Activated T-helper 1 cell treated with anti-CD3 and anti-CD28 coated beads, Interleukin-12 subunit alpha, Interleukin-12 subunit beta, Interleukin-2, Interleukin-4 antibody, amounts not matched to agents 30 ng/mL and 10 ng/mL and 1 ng/mL, durations not matched to agents 14 hours and 24 hours and 36 hours (primary cell): ENCODE data around the gene SLC2A5. TPM values are rescaled to one million over a fixed set of nuclear protein-coding genes. Genes with fewer than 3 reads are reported as not detected.

ENCODE experiments used
- DNase-seq: peaks from one replicate; pipeline ENCODE4 v3.0.0; 2021; ENCODE audit warnings: low spot score
- H3K27ac Mint-ChIP-seq: one replicate; pipeline ENCODE4 v1.8.0; 2021; ENCODE audit warnings: mild to moderate bottlenecking, mixed read lengths
- H3K27me3 Mint-ChIP-seq: one replicate; pipeline ENCODE4 v1.8.0; 2022; ENCODE audit warnings: mild to moderate bottlenecking, moderate library complexity, mixed read lengths; ENCODE audit not compliant: insufficient read depth
- H3K36me3 Mint-ChIP-seq: one replicate; pipeline ENCODE4 v1.8.0; 2021; ENCODE audit warnings: low read depth, mixed read lengths
- H3K4me1 Mint-ChIP-seq: one replicate; pipeline ENCODE4 v1.8.0; 2021; ENCODE audit warnings: low read depth, mixed read lengths
- H3K4me3 Mint-ChIP-seq: one replicate; pipeline ENCODE4 v1.8.0; 2021; ENCODE audit warnings: mild to moderate bottlenecking, moderate library complexity, mixed read lengths
- H3K9me3 Mint-ChIP-seq: one replicate; pipeline ENCODE4 v1.8.0; 2021; ENCODE audit warnings: mixed read lengths
- intact Hi-C: fragments of 100-400 bp; cut with micrococcal nuclease; formaldehyde crosslinking; loops from one replicate; pipeline ENCODE4 v1.15.1; 2024
- total RNA-seq: library from RNA; stranded (reverse); gene quantifications from 2 replicates; pipeline ENCODE4 v1.2.3, GENCODE V29; 2022

The SLC2A5 gene, protein sequence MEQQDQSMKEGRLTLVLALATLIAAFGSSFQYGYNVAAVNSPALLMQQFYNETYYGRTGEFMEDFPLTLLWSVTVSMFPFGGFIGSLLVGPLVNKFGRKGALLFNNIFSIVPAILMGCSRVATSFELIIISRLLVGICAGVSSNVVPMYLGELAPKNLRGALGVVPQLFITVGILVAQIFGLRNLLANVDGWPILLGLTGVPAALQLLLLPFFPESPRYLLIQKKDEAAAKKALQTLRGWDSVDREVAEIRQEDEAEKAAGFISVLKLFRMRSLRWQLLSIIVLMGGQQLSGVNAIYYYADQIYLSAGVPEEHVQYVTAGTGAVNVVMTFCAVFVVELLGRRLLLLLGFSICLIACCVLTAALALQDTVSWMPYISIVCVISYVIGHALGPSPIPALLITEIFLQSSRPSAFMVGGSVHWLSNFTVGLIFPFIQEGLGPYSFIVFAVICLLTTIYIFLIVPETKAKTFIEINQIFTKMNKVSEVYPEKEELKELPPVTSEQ
- 0.05 TPM in 1 of 2 replicates, not detected in the other for total RNA-seq

DNA sequence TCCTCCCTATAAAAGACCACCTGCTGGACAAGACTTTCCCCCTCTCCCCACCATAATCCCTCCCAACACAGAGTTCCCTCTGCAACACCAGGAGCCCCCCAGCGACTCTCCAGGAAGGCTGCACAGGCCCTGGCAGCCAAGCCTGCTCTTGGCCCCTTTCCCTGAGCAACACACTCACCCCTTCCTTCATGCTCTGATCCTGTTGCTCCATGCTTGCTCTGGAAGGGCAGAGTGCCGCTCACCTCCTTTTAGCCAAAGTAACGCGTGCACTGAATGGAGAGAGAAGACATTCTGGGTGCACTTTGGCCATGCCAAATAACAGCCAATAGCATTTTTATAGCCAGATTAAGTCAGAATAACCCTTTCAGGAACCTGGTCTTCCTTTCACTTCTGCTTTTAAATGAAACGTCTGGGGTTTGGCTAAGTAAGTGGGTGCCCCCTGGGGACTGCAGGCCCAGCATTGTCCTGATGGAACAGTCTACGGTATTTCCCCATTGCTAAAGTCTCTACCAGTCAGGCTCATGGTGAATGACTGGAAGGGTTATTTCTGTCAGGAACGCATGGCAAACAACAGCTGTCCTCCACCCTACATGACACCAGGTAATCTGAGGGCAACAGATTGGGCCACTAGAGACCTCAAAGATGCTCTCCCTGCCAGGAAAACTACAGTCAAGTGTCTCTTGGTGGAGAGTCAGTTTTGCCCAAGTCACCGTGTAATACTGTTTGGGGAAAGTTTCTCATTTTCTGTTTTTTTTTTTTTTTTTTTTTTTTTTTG lies at the start of gene SLC2A5:
TSS of gene SLC2A5 (minus strand) at position 310 of the 775 bp plus-strand sequence. CDS start at position 211, 99 bp downstream.
- H3K27ac Mint-ChIP-seq = no peak within 1 kb of the TSS
- no peaks in the 10 kb centered on the region for H3K9me3 Mint-ChIP-seq
- peaks cover 15% of the 10 kb centered on the region for H3K4me1 Mint-ChIP-seq
- H3K36me3 Mint-ChIP-seq = no peaks in the 10 kb centered on the region
- no peak within 1 kb of the TSS for H3K4me3 Mint-ChIP-seq
- peaks cover 4% of the 10 kb centered on the region for H3K27me3 Mint-ChIP-seq
- intact Hi-C loops = no loop called here
- DNase-seq = no peak

- no peak overlapping the region for H3K27ac Mint-ChIP-seq
- DNase-seq = no peak
- intact Hi-C loops = no loop called here
- H3K4me1 Mint-ChIP-seq = peaks cover 15% of the 10 kb centered on the region
- H3K9me3 Mint-ChIP-seq = no peaks in the 10 kb centered on the region
- H3K4me3 Mint-ChIP-seq = no peak overlapping the region
- H3K36me3 Mint-ChIP-seq = no peaks in the 10 kb centered on the region
- H3K27me3 Mint-ChIP-seq = peaks cover 1% of the 10 kb centered on the region
Observed at GRCh38 chr1:9118186-9118585, 48.8 kb upstream of the SLC2A5 start.

DNA sequence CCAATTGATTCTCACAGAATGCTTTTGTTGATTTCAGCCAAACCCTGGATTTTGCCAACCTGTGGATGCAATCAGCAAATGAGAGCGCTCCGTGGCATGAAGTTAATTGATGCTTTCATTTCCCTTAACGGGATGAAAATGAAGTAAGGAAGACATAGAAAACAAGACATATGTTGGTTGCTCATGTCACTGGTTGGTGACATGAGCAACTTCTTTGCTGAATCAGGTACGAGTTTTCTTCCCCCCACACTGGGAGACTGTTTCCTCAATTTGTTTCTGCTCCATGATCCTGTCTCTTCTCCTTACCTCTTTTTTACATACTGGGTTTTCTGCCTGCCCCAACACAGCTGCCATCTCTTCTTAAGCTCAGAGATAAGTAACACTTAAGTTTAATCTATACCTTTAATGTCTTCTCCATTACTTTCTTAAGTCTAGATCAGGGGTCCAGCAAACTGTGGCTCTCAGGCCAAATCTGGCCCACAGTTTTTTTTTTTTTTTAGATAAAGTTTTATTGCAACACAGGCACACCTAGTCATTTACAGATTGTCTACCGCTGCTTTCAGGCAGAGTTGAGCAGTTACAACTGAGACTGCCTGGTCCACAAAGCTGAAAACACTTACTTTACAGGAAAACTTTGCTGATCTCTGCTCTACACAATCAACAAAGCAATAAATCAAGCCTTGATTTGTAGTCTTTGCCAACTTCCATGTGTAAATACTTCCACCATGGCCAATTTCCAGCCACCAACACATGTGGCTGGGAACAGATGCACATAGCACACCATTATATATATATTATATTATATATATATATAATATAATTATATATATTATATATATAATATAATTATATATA lies 46.1 kb upstream of the SLC2A5 start:
- Mint-ChIP-seq H3K27me3 (peaks cover 1% of the 10 kb centered on the region), H3K27ac (no peak overlapping the region), H3K4me3 (no peak overlapping the region), H3K9me3 (no peaks in the 10 kb centered on the region), H3K4me1 (peaks cover 20% of the 10 kb centered on the region), H3K36me3 (no peaks in the 10 kb centered on the region)
- DNase-seq = no peak
- intact Hi-C loops = no loop called here

DNA sequence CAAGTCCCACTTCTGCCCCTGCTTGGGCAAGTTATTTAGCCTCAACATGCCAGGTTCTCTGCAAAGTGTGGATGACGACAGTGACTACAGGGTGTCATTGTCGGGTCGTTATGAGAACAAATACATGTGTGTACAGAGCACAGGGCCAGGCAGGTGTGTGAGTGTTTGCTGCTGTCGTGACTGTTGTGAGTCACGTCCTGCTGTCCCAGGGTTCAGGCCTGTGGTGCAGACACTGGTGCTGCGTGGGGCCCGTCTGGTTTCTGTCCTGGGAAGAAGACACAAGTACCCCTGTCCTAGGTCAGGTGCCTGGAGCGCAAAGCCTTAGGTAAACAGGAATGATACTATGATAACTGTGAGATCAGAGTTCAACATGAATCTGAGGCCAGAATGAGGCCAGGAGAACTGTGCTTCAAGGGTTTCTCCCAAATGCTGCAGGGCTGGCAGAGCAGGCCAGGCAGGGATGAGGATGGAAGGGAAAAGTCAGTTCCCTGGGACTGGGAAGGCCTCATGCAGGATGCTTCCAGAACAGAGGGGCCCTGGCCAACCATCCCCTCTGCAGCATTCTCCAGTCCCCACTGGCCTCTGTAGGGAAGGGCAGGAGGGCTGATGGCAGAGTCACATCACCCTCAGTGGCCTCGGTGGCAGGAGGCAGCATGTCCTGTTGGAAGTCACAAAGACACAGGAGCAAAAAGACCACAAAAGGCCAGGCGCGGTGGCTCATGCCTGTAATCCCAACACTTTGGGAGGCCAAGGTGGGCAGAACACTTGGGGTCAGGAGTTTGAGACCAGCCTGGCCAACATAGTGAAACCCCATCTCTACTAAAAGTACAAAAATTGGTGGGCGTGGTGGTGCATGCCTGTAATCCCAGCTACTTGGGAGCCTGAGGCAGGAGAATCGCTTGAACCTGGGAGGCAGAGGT lies 43.8 kb upstream of the SLC2A5 start:
- Mint-ChIP-seq H3K27me3 (no peaks in the 10 kb centered on the region), H3K9me3 (no peaks in the 10 kb centered on the region), H3K27ac (no peak overlapping the region), H3K4me3 (no peak overlapping the region), H3K36me3 (no peaks in the 10 kb centered on the region), H3K4me1 (peaks cover 20% of the 10 kb centered on the region)
- no peak for DNase-seq
- intact Hi-C loops = no loop called here

DNA sequence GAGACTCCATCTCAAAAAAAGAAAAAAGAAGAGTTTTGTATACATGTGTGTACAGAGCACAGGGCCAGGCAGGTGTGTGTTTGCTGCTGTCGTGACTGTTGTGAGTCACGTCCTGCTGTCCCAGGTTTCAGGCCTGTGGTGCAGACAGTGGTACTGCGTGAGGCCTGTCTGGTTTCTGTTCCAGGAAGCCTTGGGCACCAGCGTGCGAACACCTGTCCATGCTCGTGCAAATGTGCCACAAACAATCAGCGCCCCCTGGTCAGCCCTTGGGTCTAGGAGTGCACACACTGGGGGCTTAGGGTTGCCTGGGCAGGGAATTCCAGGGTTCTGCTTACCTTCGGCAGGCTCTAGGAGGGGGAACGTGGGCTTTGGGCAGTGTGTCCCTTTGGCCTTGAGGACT lies 42.5 kb upstream of the SLC2A5 start:
- Mint-ChIP-seq H3K27ac (no peak overlapping the region), H3K27me3 (no peaks in the 10 kb centered on the region), H3K9me3 (no peaks in the 10 kb centered on the region), H3K4me1 (peaks cover 20% of the 10 kb centered on the region), H3K36me3 (no peaks in the 10 kb centered on the region), H3K4me3 (no peak overlapping the region)
- no peak for DNase-seq
- intact Hi-C loops = loop anchor here (2.0 kb wide), 1 partner anchor 139 kb away; no protein-coding TSS in a partner anchor

DNA sequence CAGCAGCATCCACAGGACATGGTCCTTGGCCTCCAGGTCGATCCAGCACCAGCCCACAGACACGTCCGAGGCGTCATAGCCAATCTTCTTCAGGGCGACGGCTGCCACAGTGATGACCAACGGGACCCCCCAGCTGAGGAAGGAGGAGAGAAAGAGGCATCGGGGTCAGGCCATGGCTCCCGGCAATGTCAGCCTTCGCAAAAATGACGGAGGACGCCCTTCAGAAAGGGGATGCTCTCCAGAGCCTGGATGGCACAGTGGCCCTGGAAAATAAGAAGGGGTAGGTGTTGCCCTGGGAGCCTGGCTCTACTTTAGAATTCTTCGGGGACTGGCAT lies 41.9 kb upstream of the SLC2A5 start:
- Mint-ChIP-seq H3K36me3 (no peaks in the 10 kb centered on the region), H3K4me1 (peaks cover 20% of the 10 kb centered on the region), H3K27me3 (peaks cover 1% of the 10 kb centered on the region), H3K27ac (no peak overlapping the region), H3K4me3 (no peak overlapping the region), H3K9me3 (no peaks in the 10 kb centered on the region)
- intact Hi-C loops = loop anchor here (2.0 kb wide), 1 partner anchor 139 kb away; no protein-coding TSS in a partner anchor
- DNase-seq = no peak

DNA sequence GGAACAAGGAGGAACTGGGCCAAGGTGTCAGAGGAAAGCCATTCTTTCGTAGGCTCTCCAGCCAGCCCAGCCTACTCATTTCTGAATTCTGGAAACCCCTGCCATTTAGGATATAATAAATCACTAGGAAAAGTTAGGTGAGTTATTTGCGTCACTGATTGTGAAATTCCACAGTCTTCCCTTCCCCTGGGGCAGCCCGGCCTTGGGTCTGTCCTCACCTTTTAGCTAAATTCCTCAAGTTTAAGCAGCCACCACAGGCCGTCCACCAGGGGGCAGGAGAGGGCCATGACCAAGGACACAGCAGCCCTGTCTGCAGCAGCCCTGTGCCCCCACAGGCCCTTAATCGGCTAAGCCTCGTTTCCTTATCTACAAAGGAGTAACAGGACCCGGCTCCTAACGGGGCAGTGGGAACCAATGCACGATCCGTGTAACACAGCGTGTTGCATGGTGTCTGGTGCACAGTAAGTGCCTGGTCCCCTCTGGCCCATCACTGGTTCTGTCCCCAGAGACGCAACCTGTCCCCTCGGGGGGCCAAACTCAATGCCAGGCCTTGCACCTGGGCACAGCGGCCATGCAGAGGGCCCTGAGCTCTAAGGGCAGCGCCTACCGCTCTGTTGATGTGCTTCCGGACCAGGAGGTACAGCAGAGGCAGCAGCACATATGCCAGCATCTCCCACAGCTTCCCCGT lies 41.4 kb upstream of the SLC2A5 start:
- peak; percentile 67 for DNase-seq
- H3K4me1 Mint-ChIP-seq = peaks cover 20% of the 10 kb centered on the region
- no peak overlapping the region for H3K27ac Mint-ChIP-seq
- H3K36me3 Mint-ChIP-seq = no peaks in the 10 kb centered on the region
- H3K4me3 Mint-ChIP-seq = no peak overlapping the region
- intact Hi-C loops = loop anchor here (1.0 to 2.0 kb wide), 3 partner anchors 31 to 140 kb away; no protein-coding TSS in a partner anchor
- no peaks in the 10 kb centered on the region for H3K9me3 Mint-ChIP-seq
- H3K27me3 Mint-ChIP-seq = peaks cover 1% of the 10 kb centered on the region

- H3K27ac Mint-ChIP-seq = no peak overlapping the region
- H3K4me3 Mint-ChIP-seq = no peak overlapping the region
- intact Hi-C loops = no loop called here
- peaks cover 1% of the 10 kb centered on the region for H3K27me3 Mint-ChIP-seq
- no peak for DNase-seq
- no peaks in the 10 kb centered on the region for H3K36me3 Mint-ChIP-seq
- peaks cover 19% of the 10 kb centered on the region for H3K4me1 Mint-ChIP-seq
- H3K9me3 Mint-ChIP-seq = no peaks in the 10 kb centered on the region
Observed at GRCh38 chr1:9108056-9108665, 38.7 kb upstream of the SLC2A5 start.

DNA sequence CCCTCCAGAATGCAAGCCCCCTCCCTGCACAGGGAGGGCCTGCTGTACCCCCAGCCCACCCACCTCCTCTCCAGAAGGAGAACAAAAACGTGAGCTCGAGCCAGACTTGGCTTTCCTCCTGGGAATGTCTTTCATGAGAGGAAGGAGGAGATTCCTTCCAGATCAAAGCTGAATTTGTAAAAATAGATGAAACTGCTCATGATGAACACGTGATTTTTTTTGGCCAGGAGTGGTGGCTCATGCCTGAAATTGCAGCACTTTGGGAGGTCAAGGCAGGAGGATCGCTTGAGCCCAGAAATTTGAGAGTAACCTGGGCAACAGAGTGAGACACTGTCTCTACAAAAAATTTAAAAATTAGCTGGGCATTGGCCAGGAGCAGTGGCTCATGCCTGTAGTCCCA lies 37.7 kb upstream of the SLC2A5 start:
- no peaks in the 10 kb centered on the region for H3K9me3 Mint-ChIP-seq
- no peak overlapping the region for H3K27ac Mint-ChIP-seq
- no peak for DNase-seq
- H3K27me3 Mint-ChIP-seq = peaks cover 1% of the 10 kb centered on the region
- intact Hi-C loops = no loop called here
- no peaks in the 10 kb centered on the region for H3K36me3 Mint-ChIP-seq
- no peak overlapping the region for H3K4me3 Mint-ChIP-seq
- H3K4me1 Mint-ChIP-seq = peaks cover 15% of the 10 kb centered on the region

GRCh38 chr1:9106286-9106685 lies 36.9 kb upstream of the SLC2A5 start:
- Mint-ChIP-seq H3K27me3 (peaks cover 1% of the 10 kb centered on the region), H3K9me3 (no peaks in the 10 kb centered on the region), H3K27ac (no peak overlapping the region), H3K4me1 (peaks cover 7% of the 10 kb centered on the region), H3K36me3 (no peaks in the 10 kb centered on the region), H3K4me3 (no peak overlapping the region)
- no peak for DNase-seq
- intact Hi-C loops = no loop called here

- intact Hi-C loops = no loop called here
Observed at GRCh38 chr1:9105336-9105867, 36.0 kb upstream of the SLC2A5 start.

More at GRCh38 chr1:9105336-9105867, 36.0 kb upstream of the SLC2A5 start:
- no peak for DNase-seq
- peaks cover 1% of the 10 kb centered on the region for H3K27me3 Mint-ChIP-seq
- H3K9me3 Mint-ChIP-seq = no peaks in the 10 kb centered on the region
- H3K4me1 Mint-ChIP-seq = no peaks in the 10 kb centered on the region
- no peak overlapping the region for H3K4me3 Mint-ChIP-seq
- H3K27ac Mint-ChIP-seq = no peak overlapping the region
- no peaks in the 10 kb centered on the region for H3K36me3 Mint-ChIP-seq
